Measurements from ENCODE around the gene PPP1R7.

The PPP1R7 gene

GRCh38 chr2:241211276-241211675 lies 61.0 kb downstream of the PPP1R7 start:
- DNase-seq (ENCODE audit: low spot score), result no peak

DNA sequence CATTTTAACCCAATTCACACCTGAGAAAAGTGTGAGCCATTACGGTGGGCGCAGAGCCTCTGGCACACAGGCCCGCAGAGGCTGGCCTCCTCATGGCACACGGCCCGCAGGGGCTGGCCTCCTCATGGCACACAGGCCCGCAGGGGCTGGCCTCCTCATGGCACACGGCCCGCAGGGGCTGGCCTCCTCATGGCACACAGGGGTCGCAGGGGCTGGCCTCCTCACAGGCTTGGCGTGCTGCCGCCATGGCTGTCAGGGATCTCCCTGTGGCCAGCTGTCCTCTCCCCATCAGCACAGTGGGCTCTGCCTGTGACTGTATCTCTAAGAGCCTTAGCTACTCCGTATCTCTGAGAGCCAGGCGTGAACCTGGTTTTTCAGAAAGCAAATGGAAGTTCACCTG lies 62.8 kb downstream of the PPP1R7 start:
- DNase-seq (ENCODE audit: low spot score), result no peak

DNA sequence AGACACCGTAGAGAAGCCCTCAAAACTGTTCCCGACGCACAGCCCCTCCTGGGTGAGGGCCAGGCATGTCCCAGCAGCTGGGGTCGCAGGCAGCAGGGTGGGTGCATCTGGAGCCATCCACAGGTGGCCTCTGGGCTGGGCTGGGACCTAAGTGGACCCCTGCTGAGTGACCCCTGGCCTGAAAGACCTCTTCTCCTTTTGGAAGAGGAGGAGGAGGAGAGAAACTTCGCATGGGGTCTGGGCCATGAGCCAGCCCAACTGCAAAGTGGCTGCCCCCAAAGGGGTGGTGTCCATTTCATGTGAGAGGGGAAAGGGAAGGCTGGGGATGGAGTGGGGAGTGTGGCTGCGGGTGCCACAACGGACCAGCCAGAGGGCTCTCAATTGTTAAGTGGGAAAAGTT lies 63.3 kb downstream of the PPP1R7 start:
- no peak for DNase-seq (ENCODE audit: low spot score)

DNA sequence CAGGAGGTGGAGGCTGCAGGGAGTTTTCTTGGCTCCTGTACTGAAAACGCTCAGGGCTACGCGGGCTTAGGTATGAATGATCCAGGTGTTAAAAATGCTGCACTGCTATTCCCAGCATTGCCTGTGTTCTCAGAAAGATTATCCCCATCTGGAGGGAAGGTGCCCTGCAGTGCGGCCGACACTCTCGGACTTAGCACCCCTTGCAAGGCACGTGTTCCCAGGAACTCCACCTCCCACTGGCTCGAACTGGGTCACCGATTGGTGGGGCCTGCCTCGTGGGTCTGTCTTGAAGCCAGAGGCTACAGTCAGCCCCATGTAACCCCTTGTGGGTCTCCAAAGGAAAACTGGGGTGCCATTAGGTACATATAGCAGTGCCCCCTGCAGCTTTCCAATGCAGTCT lies 63.9 kb downstream of the PPP1R7 start:
- no peak for DNase-seq (ENCODE audit: low spot score)

DNA sequence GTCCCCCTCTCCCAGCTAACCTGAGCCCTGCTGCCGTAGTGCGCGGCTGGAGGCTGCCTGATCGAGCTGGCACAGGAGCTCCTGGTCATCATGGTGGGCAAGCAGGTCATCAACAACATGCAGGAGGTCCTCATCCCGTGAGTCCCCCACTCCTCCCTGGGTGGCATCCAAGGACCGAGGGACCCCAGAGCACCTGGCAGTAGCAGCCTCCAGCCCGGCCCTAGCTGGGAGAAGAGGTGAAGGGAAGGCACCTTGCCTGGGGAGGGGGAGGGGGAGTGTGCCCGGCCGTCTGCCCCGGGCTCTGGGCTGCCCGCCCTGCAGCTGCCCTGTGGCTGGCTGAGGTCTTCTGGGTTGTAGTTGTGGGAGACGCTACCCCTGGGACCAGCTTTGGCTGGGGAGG lies 64.5 kb downstream of the PPP1R7 start:
- no peak for DNase-seq (ENCODE audit: low spot score)

GRCh38 chr2:241215421-241215820 lies 65.2 kb downstream of the PPP1R7 start:
- DNase-seq (ENCODE audit: low spot score), result no peak

DNA sequence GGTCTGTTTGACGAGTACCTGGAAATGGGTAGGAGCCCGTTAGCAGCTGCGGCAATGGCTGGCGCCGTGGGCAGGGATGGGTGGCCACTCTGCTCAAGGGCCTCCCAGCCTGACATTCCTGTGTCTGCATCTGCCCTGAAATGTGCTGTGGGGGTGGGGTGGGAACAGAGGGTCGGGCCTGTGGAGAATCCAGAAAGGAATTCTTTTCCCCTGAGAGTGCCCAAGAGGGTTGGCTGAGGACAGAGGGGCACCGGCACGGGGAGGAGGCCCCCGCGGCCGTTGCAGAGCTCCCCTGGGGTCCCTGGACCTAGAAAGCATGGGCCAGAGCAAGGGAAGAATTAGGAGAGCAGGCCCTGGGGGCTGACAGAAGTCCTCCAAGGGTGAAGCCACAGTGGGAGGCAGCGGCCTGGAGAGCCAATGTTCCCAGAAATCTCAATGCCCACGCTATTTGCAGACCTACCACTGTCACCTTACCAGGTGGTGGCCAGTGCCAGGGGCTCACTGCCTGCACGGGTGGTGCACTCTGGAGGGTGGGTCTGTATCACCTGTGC lies 66.0 kb downstream of the PPP1R7 start:
- DNase-seq (ENCODE audit: low spot score), result no peak

- peak; percentile 72 for DNase-seq (ENCODE audit: low spot score)
Observed at GRCh38 chr2:241217320-241218031, 67.2 kb downstream of the PPP1R7 start.

DNA sequence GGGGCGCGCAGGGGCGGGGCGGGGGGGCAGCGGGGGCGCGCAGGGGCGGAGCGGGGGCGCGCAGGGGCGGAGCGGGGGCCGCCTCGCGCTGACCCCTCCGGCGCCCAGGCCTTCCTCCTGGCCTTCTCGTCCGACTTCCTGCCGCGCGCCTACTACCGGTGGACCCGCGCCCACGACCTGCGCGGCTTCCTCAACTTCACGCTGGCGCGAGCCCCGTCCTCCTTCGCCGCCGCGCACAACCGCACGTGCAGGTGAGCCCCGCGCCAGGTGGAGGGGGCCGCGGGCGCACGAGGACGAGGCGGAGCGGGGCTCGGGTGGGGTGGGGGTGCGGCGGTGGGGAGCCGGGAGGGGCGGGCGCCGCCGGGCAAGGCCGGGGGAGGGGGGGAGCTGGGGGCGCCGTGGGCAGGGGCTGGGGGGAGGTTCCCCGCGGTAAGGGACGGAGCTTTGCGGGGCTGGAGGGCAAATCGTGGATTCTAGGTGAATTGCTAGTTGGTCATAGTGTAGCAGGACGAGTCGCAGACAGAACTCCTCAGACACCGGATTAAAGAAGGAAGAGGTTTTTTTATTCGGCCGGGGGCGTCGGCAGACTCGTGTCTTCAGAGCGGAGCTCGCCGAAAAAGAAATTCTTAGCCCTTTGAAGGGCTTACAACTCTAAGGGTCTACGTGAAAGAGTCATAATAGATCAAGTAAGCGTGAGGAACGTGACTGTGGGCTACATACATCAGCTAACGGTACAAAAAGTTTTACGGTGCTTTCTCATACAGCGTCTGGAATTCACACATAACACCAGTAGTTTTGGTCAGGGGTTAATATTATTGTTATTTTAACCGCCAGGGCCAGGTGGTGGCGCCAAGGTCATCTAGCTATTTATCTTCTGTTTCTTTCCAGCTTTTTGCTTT lies 68.1 kb downstream of the PPP1R7 start:
- DNase-seq (ENCODE audit: low spot score), result peak; percentile 36

DNA sequence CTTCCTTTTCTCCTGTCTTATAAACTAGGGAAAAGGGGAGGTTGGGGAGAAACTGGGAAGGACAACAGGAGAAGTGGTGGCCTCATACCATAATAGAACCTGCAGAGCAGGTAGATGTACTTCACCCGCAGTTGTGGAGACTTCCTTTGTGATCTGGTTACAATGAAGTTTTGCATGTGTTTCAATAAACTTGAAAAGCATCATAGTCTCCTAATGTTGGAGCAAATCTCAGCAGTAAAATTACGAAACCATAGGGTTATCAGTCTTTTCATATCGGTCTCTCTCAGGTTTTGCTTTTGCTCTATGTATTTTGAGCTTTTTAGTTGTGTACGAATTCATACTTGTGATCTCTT lies 68.7 kb downstream of the PPP1R7 start:
- no peak for DNase-seq (ENCODE audit: low spot score)

GRCh38 chr2:241219856-241220356 lies 69.6 kb downstream of the PPP1R7 start:
- DNase-seq (ENCODE audit: low spot score), result no peak

GRCh38 chr2:241223211-241224017 lies 73.1 kb downstream of the PPP1R7 start:
- DNase-seq (ENCODE audit: low spot score), result no peak

GRCh38 chr2:241224018-241224850 lies 74.0 kb downstream of the PPP1R7 start:
- DNase-seq (ENCODE audit: low spot score), result peak; percentile 97

DNA sequence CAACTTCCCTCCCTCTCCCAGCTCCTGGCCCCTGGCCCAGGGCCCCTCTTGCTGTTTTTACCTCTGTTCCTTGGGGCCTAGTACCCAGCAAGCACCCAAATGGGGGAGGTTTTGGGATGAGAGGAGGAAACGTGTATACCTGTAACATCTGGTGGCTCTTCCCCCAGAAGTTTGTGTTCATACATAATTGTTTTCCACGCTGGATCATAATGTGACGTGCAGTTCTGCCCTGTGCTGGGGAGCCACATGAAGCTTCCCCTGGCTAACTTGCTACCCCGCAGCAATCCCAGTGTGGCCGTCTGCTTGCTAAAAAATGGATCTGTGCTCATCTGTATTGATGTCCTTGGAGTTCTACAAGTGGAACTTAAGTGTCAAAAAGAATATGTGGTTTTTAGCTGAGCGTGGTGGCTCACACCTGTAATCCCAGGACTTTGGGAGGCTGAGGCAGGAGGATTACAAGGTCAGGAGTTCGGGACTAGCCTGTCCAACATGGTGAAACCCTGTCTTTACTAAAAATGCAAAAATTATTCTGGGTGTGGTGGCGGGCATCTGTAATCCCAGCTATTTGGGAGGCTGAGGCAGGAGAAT lies 74.7 kb downstream of the PPP1R7 start:
- no peak for DNase-seq (ENCODE audit: low spot score)

GRCh38 chr2:241225545-241225944 lies 75.3 kb downstream of the PPP1R7 start:
- DNase-seq (ENCODE audit: low spot score), result no peak

DNA sequence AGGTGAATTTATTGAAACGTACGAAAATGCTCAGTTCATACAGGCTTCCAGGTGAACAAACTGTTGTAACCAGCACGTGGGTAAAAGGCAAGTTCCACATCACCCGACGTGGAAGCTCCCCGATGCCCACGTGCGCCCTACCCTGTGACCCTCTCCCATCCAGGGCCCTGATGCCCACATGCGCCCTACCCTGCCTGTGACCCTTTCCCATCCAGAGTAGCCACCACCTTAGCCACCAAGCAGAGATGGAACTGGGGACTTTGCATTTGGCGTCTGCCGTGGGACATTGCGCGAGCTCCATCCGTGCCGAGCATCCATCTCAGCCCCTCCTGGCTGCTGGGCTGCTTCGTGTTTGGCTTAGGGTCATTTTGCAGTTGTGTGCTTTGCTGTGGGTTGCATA lies 75.7 kb downstream of the PPP1R7 start:
- DNase-seq (ENCODE audit: low spot score), result no peak

GRCh38 chr2:241226723-241227572 lies 76.7 kb downstream of the PPP1R7 start:
- DNase-seq (ENCODE audit: low spot score), result no peak

DNA sequence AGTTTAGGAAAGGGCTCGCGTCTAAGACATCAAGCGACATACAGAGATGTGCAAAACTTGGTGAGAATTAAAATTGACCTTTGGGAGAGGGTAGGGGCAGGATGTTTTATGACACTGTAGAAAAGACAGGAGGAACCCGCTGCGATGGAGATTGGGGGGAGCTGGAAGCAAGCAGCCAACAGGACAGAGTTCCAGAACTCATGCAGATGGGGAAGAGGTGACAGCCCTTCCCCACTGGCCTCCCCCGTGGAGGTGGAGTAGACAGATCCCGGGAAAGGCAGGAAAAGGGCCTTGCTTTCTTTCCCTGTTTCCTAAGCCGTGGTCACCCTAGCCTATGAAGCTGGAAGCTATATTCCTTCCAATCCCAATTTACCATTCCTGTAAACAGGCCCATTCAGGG lies 77.3 kb downstream of the PPP1R7 start:
- DNase-seq (ENCODE audit: low spot score), result no peak

- no peak for DNase-seq (ENCODE audit: low spot score)
Observed at GRCh38 chr2:241228081-241228859, 78.0 kb downstream of the PPP1R7 start.
